GM18499 (cell line): ENCODE results near the gene RUFY1.

Experiments used
- ATAC-seq: cut with Tn5 transposase; IDR thresholded peaks from one replicate; pipeline ENCODE4 v1.9.1; 2021; ENCODE audit warnings: moderate number of reproducible peaks; ENCODE audit not compliant: insufficient read depth, unreplicated experiment

RUFY1 gene

GRCh38 chr5:179599973-179600372 lies 49.6 kb downstream of the RUFY1 start:
- ATAC-seq, result no peak

- ATAC-seq, result no peak
These were observed 51.7 kb downstream of the RUFY1 start for GRCh38 chr5:179601871-179602625.

- ATAC-seq, result no peak
These were observed 53.0 kb downstream of the RUFY1 start for GRCh38 chr5:179603308-179603707.

GRCh38 chr5:179605026-179605833 lies 54.9 kb downstream of the RUFY1 start:
- no peak for ATAC-seq

- ATAC-seq, result no peak
These were observed 55.9 kb downstream of the RUFY1 start for GRCh38 chr5:179606071-179606909.

- no peak for ATAC-seq
These were observed 56.5 kb downstream of the RUFY1 start for GRCh38 chr5:179606910-179607159.

- no peak for ATAC-seq
These were observed 57.0 kb downstream of the RUFY1 start for GRCh38 chr5:179607160-179607931.

- no peak for ATAC-seq
These were observed 57.8 kb downstream of the RUFY1 start for GRCh38 chr5:179608131-179608581.

- ATAC-seq, result no peak
These were observed 59.4 kb downstream of the RUFY1 start for GRCh38 chr5:179609834-179610108.

GRCh38 chr5:179610109-179610902 lies 60.0 kb downstream of the RUFY1 start:
- ATAC-seq, result no peak

GRCh38 chr5:179610903-179611265 lies 60.5 kb downstream of the RUFY1 start:
- ATAC-seq, result no peak

- no peak for ATAC-seq
These were observed 62.5 kb downstream of the RUFY1 start for GRCh38 chr5:179612577-179613459.

GRCh38 chr5:179613460-179614071 lies 63.2 kb downstream of the RUFY1 start:
- ATAC-seq, result no peak

- no peak for ATAC-seq
These were observed 64.4 kb downstream of the RUFY1 start for GRCh38 chr5:179614745-179615144.

GRCh38 chr5:179615203-179615602 lies 64.8 kb downstream of the RUFY1 start:
- ATAC-seq, result no peak

GRCh38 chr5:179616002-179616594 lies 65.7 kb downstream of the RUFY1 start:
- ATAC-seq, result no peak

GRCh38 chr5:179617930-179618329 lies 67.6 kb downstream of the RUFY1 start:
- no peak for ATAC-seq
